Retinal pigment epithelial cell (primary cell): ENCODE data around the gene SLC16A6.
A peak's percentile ranks its signal among the peaks of the same experiment; 100 is the strongest.
"Not testable (repeated sequence)": the region's sequence is repeated elsewhere in the genome, so short reads cannot be mapped to it uniquely, and the experiment has no call there.

Experiments used
- DNase-seq: peaks from one replicate; pipeline ENCODE4 v3.0.0-alpha.2; 2010; ENCODE audit warnings: low read depth
- H3K4me3 ChIP-seq: 2 replicates; pipeline ENCODE4 v1.5.1; 2011; ENCODE audit warnings: mild to moderate bottlenecking, low read length, control low read depth, moderate library complexity
- CTCF ChIP-seq: conservative IDR thresholded peaks from 2 replicates; pipeline ENCODE4 v1.5.1; 2011; ENCODE audit warnings: low read depth, low read length, control low read depth, inconsistent platforms

The SLC16A6 gene

GRCh38 chr17:68290955-68291835 is at the start of gene SLC16A6, which contains the start of gene ARSG:
SLC16A6 (minus strand) TSS chr17:68291127; CDS start chr17:68278320, 12,807 bp downstream.
ARSG (plus strand) TSS chr17:68291495; CDS start chr17:68307494, 15,999 bp downstream.
- peak within 1 kb of the TSS; percentile 72 for H3K4me3 ChIP-seq
- no peak for TF ChIP-seq CTCF
- peak; percentile 53 for DNase-seq

- TF ChIP-seq CTCF = no peak
- DNase-seq = no peak
- H3K4me3 ChIP-seq = no peak overlapping the region
Measured at GRCh38 chr17:68334393-68334792, 43.5 kb upstream of the SLC16A6 start.

GRCh38 chr17:68331932-68332331 is 41.0 kb upstream of the SLC16A6 start:
- not testable (repeated sequence) for DNase-seq

GRCh38 chr17:68329331-68329730 is 38.4 kb upstream of the SLC16A6 start:
- TF ChIP-seq CTCF = no peak
- H3K4me3 ChIP-seq = no peak overlapping the region
- DNase-seq = no peak

More at GRCh38 chr17:68331932-68332331, 41.0 kb upstream of the SLC16A6 start:
- H3K4me3 ChIP-seq = not testable (repeated sequence)

- no peak overlapping the region for H3K4me3 ChIP-seq
- DNase-seq = no peak
- no peak for TF ChIP-seq CTCF
Measured at GRCh38 chr17:68328676-68329075, 37.7 kb upstream of the SLC16A6 start.

- no peak for DNase-seq
- TF ChIP-seq CTCF = no peak
- no peak overlapping the region for H3K4me3 ChIP-seq
Measured at GRCh38 chr17:68327823-68328557, 37.1 kb upstream of the SLC16A6 start.

- no peak overlapping the region for H3K4me3 ChIP-seq
- TF ChIP-seq CTCF = no peak
- no peak for DNase-seq
Measured at GRCh38 chr17:68326681-68327080, 35.8 kb upstream of the SLC16A6 start.
